NT2/D1 (cell line): ENCODE data around the gene CTNNA3.

Source experiments
- SUZ12 ChIP-seq: IDR thresholded peaks from 2 replicates; pipeline ENCODE4 v1.6.1; 2011; ENCODE audit not compliant: insufficient read length, insufficient read depth; ENCODE audit errors: extremely low read depth
- YY1 ChIP-seq: IDR thresholded peaks from 2 replicates; pipeline ENCODE4 v1.6.1; 2011; ENCODE audit not compliant: insufficient read length, insufficient read depth
- ZNF274 ChIP-seq: IDR thresholded peaks from 2 replicates; pipeline ENCODE4 v1.6.1; 2011; ENCODE audit warnings: mild to moderate bottlenecking, low read depth, low read length

DNA sequence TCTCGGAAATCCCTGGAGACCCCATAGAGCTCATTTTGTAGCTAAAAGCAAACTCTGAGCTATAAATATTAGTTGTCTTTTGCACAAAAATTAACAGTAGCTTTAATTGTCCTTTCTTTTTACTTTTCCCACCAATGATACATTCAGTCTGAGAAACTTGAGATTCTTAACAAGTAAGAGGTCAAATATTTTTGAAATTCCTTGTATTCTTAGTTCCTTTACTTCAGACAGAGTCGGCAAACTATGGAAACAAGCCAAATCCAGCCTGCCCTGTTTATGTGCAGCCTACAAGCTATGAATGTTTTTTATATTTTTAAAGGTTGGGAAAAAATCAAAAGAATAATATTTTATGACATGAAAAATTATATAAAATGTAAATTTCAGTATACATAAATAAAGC, 146.6 kb downstream of the CTNNA3 start:
- no peak for TF ChIP-seq SUZ12
- TF ChIP-seq ZNF274, result no peak
- no peak for TF ChIP-seq YY1
